HK-2 (cell line): Measurements from ENCODE around the gene TMEM98.
"Not testable (repeated sequence)": the region's sequence is repeated elsewhere in the genome, so short reads cannot be mapped to it uniquely, and the experiment has no call there.

Source experiments
- DNase-seq: peaks from one replicate; pipeline ENCODE4 v3.0.0-alpha.2; 2018; ENCODE audit not compliant: unreplicated experiment

TMEM98 gene

GRCh38 chr17:32943206-32943605 is 15.3 kb downstream of the TMEM98 start:
- DNase-seq: no peak

- no peak for DNase-seq
Measured at GRCh38 chr17:32943647-32944191, 15.8 kb downstream of the TMEM98 start.

- DNase-seq: no peak
Measured at GRCh38 chr17:32944248-32945020, 16.5 kb downstream of the TMEM98 start.

GRCh38 chr17:32946375-32947135 is 18.6 kb downstream of the TMEM98 start:
- DNase-seq: no peak

GRCh38 chr17:32947736-32948135 is 19.8 kb downstream of the TMEM98 start:
- no peak for DNase-seq

GRCh38 chr17:32949181-32949580 is 21.2 kb downstream of the TMEM98 start:
- no peak for DNase-seq

GRCh38 chr17:32952491-32952890 is 24.5 kb downstream of the TMEM98 start:
- DNase-seq: not testable (repeated sequence)

GRCh38 chr17:32953045-32953444 is 25.1 kb downstream of the TMEM98 start:
- no peak for DNase-seq

- DNase-seq: no peak
Measured at GRCh38 chr17:32953857-32954256, 25.9 kb downstream of the TMEM98 start.

- no peak for DNase-seq
Measured at GRCh38 chr17:32954477-32954876, 26.5 kb downstream of the TMEM98 start.

- no peak for DNase-seq
Measured at GRCh38 chr17:32955155-32955554, 27.2 kb downstream of the TMEM98 start.

GRCh38 chr17:32956240-32956970 is 28.5 kb downstream of the TMEM98 start:
- no peak for DNase-seq

GRCh38 chr17:32958418-32958817 is 30.5 kb downstream of the TMEM98 start:
- no peak for DNase-seq

- no peak for DNase-seq
Measured at GRCh38 chr17:32960815-32961214, 32.9 kb downstream of the TMEM98 start.

- no peak for DNase-seq
Measured at GRCh38 chr17:32962320-32962711, 34.4 kb downstream of the TMEM98 start.

- no peak for DNase-seq
Measured at GRCh38 chr17:32964541-32964940, 36.6 kb downstream of the TMEM98 start.

GRCh38 chr17:32969231-32969630 is 41.3 kb downstream of the TMEM98 start:
- DNase-seq: not testable (repeated sequence)

GRCh38 chr17:32970281-32970680 is 42.3 kb downstream of the TMEM98 start:
- DNase-seq: no peak

GRCh38 chr17:32971171-32971570 is 43.2 kb downstream of the TMEM98 start:
- no peak for DNase-seq

- DNase-seq: no peak
Measured at GRCh38 chr17:32976131-32976530, 48.2 kb downstream of the TMEM98 start.

GRCh38 chr17:32976605-32977004 is 48.7 kb downstream of the TMEM98 start:
- DNase-seq: no peak

GRCh38 chr17:32980230-32980629 is 52.3 kb downstream of the TMEM98 start:
- no peak for DNase-seq
